Fibroblast of peridontal ligament (primary cell): Measurements from ENCODE around the gene ZNF418.
A peak's percentile ranks its signal among the peaks of the same experiment; 100 is the strongest.

Experiments used
- DNase-seq: peaks from one replicate; pipeline ENCODE4 v3.0.0-alpha.2; 2010; ENCODE audit errors: extremely low read depth

The ZNF418 gene

DNA sequence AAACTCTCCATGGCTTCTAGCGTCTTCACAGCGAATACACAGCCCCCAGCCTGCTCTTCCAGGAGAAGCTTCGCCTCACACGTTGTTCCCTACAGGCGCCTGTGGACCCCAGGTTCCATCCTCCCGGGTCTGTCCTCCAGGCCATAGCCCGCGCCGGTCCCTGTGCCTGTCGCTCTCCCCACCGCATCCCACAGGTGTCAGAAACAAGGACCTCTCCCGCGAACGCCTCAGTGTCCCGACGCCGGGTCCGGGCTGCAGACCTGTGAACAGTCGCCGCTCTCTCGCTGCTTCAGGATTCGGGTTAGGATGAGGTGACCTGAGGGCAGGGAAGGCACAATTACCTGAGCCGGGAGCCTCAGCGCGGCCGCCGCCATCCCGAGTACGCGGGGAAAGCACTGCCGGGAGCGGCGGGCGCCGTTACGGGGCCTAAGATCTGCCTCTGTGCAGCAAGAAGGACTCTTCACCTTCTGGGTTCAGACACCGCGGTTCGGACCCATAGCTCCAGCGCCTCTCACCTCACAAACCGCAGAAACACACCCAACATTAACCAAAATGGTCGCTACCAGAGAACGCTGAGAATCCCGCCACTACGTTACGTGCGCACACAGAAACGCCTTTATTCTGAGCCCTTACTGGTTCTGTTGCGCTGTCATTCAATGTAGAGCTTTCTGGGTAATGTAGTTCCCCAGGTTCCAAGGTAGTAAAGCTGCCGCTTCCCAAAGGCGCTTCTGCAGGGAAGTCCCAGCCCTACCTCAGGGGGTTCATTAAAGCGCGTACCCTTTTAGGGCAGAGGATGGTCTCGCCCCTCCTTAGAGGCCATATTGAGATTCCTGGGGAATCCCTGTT is at the start of gene ZNF418:
TSS of gene ZNF418 (minus strand) at position 583 of the 846 bp plus-strand sequence. CDS start 1,580 bp downstream, outside the sequence.
- peak; percentile 88 for DNase-seq

DNA sequence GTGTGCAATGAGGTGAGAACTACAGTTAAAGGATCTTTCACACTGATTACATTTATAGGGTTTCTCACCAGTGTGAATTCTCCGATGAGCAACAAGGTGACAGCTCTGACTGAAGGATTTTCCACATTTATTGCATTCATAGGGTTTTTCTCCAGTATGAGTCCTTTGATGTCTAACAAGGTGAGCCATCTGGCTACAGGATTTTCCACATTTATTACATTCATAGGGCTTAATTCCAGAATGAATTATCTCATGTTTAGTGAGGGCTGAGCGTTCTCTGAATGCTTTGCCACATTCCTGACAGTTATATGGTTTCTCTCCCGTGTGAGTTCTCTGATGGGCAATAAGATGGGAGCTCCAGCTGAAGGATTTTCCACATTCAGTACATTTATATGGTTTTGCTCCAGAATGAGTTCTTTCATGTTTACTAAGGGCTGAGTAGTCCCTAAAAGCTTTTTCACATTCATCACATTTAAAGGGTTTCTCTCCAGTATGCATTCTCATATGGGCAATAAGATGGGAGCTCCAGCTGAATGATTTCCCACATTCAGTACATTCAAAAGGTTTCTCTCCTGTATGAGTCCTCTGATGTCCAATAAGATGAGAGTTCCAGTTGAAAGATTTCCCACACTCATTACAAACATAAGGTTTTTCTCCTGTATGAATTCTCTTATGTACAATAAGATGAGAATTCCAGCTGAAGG is 43.5 kb upstream of the ZNF418 start:
- peak; percentile 13 for DNase-seq

DNA sequence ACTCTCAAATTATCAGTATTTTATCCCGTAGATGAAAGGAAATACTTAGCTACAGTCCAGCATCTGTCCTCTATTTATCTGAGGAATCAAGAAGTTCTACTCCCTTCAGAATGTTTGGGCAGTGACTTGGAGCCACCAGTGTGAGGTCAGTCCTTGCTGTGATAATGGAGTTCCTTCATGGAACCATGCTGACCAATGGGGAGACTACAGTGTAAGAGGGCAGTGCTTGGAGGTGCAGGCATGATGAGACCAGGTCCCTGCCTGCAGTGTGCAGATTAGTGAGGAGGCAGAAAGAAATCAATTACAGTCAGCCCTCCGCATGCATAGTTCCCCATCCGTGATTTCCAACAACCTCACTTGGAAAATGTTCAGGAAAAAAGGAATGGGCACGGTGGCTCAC is 39.2 kb upstream of the ZNF418 start, which contains the start of gene C19orf18:
TSS of gene C19orf18 (minus strand) at position 101 of the 400 bp plus-strand sequence. CDS start 102 bp downstream, outside the sequence.
- DNase-seq: no peak

DNA sequence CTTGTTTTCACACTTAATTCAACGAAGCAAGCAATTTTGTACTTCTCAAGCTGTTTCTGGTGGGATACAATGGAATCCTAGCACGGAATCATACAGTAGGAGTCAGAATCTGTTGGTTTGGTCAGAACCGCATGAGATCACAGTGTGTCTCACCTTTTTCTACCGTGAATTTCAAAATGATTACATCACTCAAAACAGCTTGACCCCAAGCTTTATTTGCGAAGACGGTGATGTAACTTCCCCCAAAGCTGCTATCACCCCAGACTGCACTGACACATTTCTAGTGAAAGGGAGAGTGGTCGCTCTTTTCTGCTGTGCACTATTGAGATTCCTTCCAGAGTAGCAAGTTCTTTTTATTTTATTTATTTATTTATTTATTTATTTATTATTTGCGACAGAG is 29.6 kb upstream of the ZNF418 start:
- DNase-seq: no peak

DNA sequence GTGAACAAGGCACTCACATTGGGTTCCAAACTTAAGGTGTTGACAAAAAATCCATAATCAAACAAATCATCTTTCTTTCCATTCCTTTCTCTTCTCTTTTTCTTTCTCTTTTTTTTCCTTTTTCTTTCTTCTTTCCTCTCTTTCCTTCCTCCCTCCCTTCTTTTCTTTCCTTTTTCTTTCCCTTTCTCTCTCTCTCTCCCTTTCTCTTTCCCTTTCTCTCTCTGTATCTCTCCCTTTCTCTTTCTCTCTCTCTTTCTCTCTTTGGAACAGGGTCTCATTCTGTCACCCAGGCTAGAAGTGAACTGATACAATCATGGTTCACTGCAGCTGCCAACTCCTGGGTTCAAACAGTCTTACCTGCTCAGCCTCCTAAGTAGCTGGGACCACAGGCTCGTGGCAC is 26.6 kb upstream of the ZNF418 start:
- no peak for DNase-seq

DNA sequence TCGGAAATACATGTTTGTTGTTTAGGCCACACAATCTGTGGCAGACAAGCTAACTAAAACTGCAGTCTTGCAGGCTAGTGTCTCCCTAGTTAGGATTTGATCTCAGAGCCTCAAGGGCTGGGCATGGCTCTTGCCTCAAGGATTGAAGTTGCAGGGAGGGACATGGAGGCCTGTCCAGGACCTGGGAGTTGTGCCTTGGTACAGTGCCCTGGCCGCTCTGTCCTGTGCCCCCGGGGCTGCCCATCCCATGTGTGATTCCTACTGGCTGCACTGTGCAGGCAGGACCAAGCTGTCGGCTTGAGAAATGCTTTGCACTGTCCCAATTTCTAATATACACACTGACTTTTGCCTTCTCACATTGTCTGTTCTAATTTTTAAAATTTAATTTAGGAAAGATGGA is 19.8 kb upstream of the ZNF418 start:
- no peak for DNase-seq

DNA sequence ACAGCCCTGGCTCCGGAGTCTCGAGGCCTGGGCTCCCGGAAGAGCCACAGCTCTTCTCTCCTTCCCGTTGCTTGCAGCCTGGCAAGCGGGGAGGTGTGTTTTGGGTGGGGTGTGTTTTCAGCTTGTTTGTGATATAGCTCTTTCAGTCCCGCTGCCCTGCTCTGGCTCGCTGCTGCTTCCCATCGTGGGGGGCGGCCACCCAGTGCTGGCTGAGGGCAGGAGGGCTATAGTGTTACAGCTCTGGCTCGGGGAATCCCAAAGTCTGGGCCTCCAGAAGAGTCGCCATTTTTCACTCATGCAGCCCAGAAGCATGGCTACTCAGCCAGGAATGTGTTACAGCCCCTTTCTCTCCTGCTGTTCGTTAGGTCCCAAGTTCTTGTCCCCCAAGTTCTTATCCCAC is 14.5 kb upstream of the ZNF418 start:
- DNase-seq: no peak

DNA sequence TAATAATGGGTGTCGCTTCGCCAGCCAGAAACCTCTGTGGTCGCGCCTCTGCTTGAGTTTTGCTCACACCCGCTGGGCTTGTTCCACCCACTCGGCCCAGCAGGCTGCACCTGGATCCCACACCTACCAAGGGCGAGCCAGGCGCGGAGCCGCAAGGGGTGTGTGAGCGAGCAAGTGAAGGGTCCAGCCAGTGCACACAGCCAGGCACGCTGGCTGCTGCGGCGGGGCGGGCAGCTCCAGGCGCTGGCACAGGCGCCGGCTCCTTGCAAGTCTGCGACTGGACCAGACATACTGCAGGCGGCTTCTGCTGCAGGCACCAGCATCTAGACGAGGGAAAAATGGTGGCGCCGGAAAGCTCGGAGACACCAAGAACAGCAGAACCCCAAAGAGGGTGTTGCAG is 14.1 kb upstream of the ZNF418 start:
- DNase-seq: no peak

DNA sequence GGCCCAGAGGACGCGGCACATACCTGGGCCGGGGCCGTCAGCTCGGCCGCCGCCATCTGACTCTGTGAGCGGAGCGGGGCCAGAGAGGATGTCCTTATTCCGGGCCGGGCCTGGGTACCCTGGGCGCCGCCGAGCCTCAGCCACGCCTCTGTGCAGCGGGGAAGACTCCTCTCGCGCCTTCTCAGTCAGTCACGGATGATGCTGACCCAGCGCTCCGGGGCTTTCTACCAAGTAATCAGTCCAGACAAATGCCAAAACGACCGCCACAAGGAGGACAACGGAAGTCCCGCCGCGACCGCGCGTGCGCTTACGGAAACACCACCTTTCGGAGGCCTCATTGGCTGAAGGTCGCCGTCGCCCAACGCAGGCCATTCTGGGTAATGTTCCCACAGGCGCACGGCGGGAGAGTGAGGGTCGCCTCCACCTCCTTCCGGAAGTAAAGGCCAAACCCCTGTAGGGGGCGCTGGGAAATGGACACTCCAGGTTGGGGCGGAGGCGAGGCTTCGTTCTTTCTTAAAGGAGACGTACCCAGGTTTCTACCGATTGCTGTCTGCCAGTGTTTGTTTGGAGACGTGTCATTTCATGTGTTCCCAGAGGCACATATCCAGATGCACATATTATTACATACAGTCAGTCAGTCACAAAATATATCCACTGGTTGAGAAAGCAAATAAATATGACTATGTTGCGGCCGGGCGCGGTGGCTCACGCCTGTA is 12.4 kb upstream of the ZNF418 start, which contains the start of gene ZNF256:
TSS of gene ZNF256 (minus strand) at position 288 of the 716 bp plus-strand sequence. CDS start at position 56, 232 bp downstream.
- peak; percentile 95 for DNase-seq

DNA sequence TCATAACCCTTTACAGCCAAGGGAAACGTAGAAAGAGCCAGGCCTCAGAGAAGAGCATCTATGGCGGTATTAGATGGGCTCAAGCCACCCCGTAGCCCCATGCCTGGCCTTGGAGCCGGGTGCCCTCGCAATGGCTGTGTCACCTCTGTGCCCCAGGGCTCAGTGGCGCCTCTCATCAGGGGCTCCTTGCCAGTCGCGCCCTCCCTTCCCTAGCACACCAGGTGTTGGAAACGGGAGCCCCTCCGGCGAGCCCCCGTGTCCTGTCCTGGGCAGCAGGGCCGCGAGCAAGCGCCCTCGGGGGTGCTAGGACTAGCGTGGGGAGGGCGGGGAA is 11.9 kb upstream of the ZNF418 start:
- DNase-seq: no peak

DNA sequence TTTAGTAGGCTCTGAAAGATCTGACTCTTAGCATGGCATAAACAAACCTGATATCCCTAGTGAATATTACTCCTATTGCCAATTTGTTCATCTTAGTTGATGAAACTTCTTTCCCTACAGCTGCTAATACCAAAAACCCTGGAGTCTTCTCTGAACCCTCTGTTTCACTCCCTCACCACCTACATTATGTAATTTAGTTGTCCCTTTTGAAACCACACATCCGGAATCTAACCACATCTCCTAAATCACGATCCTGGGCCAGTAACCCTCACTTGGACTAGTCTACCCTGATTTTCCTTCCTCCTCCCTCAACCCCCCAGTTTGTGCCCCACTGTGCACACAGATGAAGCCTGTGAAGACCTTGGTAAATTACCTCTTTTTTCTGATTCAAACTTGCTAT is 11.1 kb upstream of the ZNF418 start:
- DNase-seq: no peak

DNA sequence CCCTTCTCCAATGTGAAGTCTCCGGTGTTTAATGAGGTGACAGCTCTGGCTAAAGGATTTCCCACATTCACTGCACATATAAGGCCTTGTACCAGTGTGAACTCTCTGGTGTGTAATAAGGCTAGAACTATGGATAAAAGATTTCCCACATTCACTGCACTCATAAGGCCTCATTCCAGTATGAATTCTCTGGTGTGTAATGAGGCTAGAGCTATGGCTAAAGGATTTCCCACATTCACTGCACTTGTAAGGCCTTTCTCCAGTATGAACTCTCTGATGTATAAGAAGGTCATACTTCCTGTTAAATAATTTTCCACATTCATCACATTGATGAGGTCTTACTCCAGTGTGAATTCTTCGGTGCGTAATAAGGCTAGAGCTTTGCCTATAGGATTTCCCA is 6.4 kb upstream of the ZNF418 start:
- DNase-seq: no peak

DNA sequence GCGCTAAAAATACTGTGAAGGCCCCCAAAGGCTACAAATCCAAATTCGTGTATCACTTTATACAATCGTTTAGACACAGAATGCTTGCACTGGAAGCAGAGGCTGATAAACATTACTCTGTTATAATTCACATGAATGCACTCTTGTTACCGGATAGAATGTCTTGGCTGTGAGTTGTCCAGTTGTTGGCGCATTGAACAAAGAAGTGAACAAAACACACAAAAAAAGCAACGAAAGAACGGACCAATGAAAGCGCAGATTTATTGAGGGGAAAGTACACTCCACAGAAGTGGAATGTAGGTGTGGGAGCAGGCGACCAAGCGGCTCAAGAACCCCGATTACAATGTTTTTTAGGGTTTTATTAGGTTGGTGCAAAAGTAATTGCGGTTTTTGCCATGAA is 529 bp upstream of the ZNF418 start:
- DNase-seq: no peak

DNA sequence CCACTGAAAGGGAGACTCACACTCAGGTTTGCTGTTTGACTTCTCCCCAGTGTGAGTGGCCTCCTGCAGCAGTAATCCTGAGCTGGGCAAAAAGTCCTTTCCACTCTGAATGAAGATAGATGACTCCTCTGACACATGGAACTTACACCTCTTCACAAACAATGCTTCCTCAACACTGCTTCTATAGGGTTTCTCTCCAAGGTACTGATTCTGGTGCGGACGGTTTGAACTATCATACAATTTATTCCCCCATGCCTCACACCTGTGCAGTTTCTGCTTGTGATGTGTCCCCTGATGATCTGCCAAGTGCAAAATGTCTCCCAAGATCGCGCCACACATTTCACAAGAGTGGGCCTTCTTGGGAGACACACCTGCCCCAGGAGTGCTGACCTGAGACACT is 7.6 kb downstream of the ZNF418 start:
- DNase-seq: no peak

DNA sequence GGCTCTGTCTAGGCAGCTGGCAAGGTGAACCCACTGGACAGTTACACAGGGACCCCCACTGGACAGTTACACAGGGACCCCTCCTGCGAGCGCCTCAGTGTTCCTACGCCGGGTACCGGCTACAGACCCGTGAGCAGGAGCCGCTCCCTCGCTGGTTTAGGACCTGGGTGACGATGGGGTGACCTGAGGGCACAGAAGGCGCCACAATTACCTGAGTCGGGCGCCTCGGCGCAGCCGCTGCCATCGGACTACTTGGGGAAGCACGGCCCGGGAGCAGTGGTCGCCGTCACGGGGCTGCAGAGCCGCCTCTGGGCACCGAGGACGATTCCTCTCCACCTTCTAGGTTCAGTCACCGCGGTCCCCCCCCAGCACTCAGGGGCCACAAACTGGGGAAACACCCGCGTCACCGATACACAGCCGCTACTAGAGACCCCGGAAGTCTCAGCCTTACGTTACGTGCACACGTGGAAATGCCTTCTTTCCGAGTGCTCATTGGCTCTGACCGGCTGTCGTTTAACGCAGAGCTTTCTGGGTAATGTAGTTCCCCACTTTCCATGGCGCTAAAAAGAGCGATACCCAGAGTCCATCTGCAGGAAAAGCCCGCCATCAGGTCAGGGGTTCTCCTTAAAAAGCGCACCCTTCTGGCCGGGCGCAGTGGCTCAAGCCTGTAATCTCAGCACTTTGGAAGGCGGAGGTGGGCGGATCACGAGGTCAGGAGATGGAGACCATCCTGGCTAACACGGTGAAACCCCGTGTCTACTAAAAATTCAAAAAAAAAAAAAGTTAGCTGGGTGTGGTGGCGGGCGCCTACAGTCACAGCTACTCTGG is 18.8 kb downstream of the ZNF418 start, which contains the start of gene ZNF417:
TSS of gene ZNF417 (minus strand) at position 425 of the 828 bp plus-strand sequence. CDS start at position 244, 181 bp downstream.
- peak; percentile 96 for DNase-seq

DNA sequence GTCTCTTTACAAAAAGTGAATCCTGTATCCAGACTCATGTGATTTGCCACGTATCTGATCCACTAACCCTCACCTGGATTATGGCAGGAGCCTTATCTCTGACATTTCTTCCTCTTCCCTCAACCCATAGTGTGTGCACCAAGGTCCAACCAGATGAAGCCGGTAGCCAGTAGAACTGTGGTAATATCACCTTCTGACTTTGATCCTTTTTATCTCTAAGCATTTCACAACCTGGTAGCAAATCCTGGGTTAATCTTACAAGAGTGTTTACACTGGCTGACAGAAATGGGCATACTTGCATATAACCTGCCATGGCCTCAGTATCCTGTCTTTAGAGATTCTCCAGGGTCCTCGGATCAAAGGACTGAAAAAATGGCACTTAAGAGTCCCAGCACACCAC is 20.7 kb downstream of the ZNF418 start:
- no peak for DNase-seq

DNA sequence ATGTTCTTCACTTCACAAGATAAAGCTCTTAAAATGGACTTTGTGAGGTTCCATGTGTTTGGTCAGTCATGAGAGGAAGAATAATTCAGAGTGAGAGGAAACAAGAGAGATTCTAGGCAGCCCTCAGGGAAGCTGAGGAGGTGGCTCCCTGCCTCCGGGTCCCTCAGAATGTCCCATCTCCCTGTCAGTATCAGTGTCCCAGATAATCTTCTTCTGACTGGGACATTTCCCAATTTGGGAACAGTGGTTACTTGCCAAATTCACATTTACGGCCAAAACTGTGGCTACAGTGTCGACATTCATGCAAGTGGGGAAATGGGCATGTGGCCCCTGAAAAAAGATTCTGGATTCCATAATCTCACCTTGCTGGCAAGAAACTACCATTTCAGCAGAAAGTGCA is 27.8 kb downstream of the ZNF418 start:
- DNase-seq: no peak

DNA sequence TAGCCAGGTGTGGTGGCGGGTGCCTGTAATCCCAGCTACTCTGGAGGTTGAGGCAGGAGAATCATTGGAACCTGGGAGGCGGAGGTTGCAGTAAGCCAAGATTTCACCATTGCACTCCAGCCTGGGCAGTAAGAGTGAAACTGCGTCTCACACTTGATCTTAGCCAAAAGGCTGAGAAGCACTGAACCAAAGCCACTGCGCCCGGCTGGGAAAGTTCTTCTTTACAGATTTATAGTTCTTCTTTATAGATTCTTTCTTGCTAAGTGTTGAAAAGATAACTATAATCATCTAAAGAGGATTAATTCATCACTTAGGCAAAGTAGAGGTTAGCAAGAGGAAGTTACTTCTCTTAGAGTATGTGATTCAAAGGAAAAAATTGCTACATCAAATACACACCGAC is 29.9 kb downstream of the ZNF418 start:
- DNase-seq: no peak

DNA sequence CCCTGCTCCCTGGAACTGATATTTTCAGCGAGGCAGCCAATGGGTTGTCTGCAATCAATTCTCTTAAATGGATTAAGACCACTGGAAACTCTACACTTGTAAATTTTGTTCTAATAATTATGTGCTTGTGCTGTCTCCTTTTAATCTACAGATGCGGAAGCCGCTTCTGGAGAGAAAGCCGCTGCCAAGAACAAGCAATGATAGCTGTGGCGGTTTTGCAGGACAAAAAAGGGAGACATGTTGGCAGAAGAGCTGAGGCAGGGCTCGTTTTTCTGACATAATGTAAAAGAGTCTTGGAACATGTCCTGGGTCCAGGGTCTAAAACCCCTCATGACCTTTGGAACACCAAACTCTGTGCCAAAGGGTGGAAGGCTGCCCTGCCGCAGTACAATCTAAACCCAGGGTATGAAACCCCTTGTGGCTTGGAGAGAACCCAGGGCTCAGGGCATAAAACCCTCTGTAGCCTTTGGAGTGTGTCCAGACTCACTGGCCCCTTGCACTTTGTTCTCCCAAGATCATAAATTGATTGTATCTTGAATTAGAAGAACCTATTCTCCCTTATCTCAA is 31.5 kb downstream of the ZNF418 start:
- DNase-seq: no peak

DNA sequence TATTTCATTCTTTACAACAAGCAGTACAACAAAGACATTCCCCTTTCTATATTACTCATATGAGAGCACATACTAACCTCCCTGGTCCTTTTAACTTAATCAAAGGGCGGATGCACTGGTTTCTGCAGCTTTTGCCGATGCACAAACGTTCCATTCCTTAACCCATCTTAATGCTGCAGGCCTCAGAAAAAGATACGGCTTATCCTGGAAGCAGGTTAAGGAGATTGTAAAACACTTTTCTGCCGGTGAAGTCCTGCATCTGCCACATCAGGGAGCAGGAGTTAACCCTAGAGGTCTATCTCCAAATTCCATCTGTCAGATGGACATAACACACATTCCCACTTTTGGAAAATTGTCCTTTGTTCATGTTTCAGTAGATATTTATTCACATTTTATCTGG is 34.9 kb downstream of the ZNF418 start:
- DNase-seq: no peak

DNA sequence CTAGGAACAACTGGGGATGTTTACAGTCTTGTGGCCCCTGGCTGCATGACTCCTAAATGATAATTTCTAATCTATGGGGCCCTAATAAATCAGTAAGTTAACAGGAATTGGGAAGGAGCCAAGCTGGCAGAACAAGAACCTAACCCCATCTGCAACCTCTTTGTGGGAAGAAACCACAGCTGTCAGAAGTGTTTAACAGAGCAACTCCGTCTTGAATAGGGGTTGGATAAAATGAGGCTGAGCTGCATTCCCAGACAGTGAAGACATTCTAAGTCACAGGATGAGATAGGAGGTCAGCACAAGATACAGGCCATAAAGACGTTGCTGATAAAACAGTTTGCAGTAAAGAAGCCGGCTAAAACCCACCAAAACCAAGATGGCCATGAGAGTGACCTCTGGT is 44.5 kb downstream of the ZNF418 start:
- DNase-seq: peak; percentile 28
